Midbrain (tissue), 1 donor: Measurements from ENCODE around the gene HHIP.

ENCODE experiments used
- DNase-seq: peaks from one replicate; lab custom pipeline; 2025; lab: John Stamatoyannopoulos, UW

The HHIP gene, protein sequence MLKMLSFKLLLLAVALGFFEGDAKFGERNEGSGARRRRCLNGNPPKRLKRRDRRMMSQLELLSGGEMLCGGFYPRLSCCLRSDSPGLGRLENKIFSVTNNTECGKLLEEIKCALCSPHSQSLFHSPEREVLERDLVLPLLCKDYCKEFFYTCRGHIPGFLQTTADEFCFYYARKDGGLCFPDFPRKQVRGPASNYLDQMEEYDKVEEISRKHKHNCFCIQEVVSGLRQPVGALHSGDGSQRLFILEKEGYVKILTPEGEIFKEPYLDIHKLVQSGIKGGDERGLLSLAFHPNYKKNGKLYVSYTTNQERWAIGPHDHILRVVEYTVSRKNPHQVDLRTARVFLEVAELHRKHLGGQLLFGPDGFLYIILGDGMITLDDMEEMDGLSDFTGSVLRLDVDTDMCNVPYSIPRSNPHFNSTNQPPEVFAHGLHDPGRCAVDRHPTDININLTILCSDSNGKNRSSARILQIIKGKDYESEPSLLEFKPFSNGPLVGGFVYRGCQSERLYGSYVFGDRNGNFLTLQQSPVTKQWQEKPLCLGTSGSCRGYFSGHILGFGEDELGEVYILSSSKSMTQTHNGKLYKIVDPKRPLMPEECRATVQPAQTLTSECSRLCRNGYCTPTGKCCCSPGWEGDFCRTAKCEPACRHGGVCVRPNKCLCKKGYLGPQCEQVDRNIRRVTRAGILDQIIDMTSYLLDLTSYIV

DNA sequence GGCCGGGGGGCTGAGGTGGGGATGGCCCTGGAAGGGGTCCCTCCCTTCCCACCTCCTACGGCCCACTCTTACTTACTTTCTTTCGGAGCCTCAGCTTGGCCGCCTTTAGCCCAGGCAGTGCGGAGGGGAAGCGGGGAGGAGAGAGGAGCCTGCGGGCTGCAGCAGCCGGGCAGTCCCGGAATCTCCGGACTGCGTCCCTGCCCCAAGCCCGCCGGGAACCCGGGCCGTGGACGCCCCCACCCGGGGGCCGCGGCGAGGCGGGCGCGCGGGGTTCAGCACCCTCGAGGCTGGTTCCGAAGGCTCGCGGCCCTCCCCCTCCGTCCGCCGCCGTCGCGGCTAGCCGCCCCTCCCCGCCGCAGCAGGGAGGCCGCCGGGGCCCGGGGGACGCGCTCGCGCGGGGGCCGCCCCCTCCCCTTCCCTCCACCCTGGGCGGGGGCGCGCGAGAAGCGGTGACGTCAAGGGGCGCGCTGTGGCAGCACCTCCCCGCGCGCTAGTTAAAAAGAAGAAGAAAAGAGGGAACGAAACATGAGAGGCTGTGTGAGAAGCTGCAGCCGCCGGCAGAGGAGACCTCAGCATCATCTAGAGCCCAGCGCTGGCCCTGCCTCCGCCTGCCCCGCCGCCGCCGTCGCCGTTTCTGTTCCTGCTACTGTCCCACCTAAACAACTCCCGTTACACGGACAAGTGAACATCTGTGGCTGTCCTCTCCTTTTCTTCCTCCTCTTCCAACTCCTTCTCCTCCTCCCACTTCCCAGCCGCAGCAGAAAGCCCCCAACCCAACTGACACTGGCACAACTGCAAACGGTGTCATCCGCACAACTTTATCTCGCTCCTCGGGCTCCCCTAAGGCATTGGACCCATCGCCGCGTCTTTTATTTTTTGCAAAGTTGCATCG lies at the start of gene HHIP:
Gene HHIP, plus strand, starts transcription at position 526 of the 892 bp plus-strand sequence. CDS start 520 bp downstream, outside the sequence.
- DNase-seq: peak; percentile 87

- DNase-seq: no peak
Observed at GRCh38 chr4:144597171-144597570, 48.8 kb upstream of the HHIP start.

DNA sequence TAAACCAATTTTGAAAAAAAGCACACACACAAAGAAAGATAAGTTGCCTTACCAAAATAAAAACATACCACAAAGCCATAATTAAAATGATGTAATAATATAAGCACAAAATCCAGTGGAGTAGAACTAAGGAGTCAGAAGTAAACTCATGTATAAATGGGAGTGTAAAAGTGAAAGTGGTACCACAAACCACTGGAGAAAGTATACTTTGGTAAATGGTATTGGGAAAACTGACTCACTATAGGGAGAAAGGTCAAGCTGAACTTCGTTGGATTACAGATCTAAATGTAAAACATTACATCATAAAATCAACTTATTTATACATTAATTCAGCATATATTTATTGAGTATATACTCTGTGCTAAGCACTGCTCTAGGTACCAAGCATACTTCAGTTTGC lies 46.3 kb upstream of the HHIP start:
- DNase-seq: no peak

GRCh38 chr4:144611850-144612249 lies 34.1 kb upstream of the HHIP start:
- DNase-seq: peak; percentile 41

DNA sequence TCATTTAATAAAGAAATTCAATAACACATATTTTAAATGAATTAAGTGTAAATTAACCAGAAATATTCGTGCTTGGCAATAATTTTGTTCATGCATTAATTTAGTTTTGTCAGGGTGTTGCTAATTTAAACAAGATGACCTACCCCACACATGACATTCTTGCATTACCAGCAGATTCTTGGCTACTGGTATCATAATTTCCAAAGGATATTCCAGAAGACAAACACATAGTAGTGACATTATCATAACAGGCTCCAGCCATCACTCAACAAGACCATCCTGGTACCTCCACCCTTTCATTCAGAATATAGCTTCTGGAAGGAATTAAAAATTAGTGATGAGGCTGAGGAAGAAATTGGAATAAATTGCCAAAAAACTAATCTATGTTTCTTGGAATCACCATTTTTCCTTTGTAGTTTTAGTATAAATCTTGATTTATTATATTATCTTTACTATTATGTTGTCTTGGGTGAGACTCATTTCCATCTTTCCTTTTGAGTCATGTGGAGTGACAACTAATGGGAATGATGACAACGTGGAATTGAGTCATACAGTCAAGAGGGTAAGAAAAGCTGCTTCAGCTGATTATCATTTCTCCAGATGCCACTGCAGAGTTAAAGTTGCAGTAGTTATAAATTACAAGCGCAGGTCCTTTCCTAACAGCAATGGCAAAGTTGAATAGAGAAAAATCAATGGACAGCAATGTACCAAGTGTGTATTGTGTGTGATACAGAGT lies 30.9 kb upstream of the HHIP start:
- no peak for DNase-seq

DNA sequence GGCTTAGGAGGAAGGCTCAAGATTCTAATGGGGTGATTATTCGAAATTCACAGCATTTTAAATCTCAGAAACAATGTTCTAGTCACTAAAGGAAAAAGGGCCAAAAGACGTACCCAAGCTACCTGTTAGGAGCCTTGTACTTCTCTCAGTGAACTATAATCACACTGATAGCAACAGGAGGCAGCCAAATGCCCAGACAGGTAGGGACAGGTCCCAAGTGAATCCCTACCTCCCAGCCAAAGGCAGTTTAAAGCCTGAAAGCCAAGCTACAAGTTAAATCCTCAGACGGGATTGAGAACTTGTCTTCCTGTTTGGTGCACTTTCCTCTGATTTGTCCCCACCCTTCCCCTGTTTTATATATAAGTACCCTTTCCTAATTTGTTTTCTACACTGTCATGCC lies 24.3 kb upstream of the HHIP start:
- DNase-seq: no peak

DNA sequence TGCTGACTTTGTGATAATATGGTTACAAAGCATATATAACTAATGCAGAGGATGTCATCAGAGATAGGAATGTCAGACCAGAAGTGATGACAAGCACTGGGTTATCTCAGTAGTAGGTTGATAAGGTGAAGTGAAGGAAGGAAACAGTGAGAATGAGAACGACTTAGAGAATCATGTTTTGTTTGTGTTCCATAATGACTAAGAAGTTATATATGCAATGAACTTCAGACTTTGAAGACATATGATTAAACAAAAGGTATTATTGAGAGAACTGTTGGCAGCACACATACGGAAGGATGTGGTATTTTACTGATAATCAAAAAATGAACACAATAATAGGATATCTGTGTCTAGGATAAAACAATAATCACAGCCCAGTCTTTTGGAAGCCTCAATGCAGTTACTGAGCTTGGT lies 18.3 kb upstream of the HHIP start:
- DNase-seq: no peak

- DNase-seq: no peak
Observed at GRCh38 chr4:144633215-144633614, 12.7 kb upstream of the HHIP start.

DNA sequence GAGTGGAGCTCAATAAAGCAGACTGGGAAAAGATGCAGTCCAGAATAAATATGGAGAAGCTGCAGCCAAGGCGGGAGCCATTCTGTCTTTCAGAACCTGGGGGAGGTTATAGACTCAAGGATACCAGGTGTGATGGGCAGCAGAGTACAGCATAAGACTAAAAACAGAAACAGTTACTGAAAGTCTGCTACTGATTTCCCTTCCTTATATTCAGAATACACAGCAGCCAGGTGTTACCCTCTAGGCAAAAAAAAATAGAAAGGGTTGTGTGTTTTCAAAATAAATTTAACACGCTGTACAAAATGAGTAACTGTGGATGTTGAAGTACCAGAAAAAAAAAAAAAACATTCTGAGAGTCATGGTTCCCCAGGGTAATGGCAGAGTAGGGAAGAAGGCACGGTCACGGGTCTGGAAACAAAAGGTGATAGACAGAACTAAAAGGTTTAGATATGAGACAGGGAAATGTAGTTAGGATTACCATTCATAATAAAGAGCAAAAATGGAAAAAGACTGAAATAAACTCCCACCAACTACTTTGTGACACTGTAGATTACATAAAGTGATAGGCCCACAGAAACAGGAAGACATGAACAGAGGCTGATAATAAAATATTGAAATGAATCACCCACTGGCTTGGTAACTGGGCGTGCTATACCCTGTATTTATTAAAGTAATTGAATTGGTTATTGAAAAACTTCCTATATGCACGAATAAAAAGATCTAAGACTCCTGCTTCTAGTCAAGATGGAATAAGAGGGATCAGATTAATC lies 10.8 kb upstream of the HHIP start:
- no peak for DNase-seq

- DNase-seq: no peak
Observed at GRCh38 chr4:144644368-144645101, 1.4 kb upstream of the HHIP start.

- no peak for DNase-seq
Observed at GRCh38 chr4:144645102-144645630, 790 bp upstream of the HHIP start.

- peak; percentile 57 for DNase-seq
Observed at GRCh38 chr4:144646523-144647094, 653 bp downstream of the HHIP start.

DNA sequence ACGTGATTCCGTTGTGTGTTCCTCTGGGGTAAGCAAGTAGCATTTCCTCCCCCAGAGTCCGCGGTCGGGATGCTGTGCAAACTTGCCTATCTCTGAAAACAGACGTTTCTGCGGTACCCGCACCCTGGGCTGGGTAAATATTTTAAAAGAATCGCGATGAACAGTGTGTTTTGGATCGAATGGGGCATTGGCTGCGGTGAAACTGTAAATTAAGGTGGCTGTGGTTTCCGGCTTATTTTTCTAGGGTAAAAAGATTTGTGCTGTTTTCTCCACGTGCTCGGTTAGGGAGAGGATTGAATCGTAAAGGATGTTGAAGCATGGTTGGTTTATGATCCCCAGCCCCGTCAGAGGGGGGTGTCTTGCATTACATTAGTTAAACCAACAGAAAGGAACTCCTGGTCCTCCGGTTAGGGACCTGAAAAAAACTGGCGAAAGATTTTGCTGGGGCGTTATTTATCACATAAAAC lies 1.2 kb downstream of the HHIP start:
- peak; percentile 62 for DNase-seq

DNA sequence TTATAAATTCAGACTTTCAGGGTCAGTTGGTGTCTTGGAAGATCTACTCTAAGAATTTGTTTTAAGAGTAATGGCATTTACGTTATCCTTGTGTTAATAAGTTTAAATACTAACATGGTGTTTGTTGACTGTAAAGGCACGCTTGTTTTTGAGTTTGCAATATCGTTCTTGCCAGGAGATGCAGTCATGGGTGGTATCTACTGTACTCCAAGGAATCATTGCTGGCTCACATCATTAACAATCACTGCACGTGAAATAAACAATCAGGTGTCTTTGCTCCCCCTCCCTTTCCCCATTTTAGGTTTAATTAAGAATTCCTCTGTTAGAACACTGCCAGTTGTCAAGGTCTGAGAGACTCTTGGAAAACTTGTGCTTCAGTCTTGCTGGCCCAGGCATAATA lies 1.6 kb downstream of the HHIP start:
- no peak for DNase-seq

- peak; percentile 57 for DNase-seq
Observed at GRCh38 chr4:144648042-144648441, 2.1 kb downstream of the HHIP start.

DNA sequence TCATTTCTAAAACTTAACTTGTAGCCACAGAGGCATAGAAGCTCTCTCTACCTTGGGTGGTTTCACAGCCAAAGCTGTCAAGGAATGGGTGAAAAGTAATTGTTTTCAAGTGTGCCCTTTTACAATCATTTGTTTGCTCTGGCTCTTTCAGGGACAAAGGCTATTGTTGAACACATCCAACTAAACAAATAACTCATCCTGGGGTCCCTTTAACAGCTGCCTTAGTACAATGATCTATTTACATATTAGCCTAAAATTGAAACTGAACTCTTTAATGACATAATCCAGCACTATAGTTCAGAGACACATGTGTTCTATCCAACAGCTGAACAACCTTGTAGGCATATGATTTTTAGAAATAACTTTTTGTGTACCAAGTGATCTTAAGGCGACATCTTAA lies 3.7 kb downstream of the HHIP start:
- DNase-seq: peak; percentile 62

GRCh38 chr4:144650311-144651005 lies 4.5 kb downstream of the HHIP start:
- no peak for DNase-seq

- DNase-seq: no peak
Observed at GRCh38 chr4:144653781-144654545, 8.0 kb downstream of the HHIP start.
